A549 (cell line): ENCODE measurements around the gene HSD17B13.

Source experiments
- BHLHE40 ChIP-seq: IDR thresholded peaks from 2 replicates; pipeline ENCODE4 v1.6.1; 2012; ENCODE audit warnings: low read depth, low read length, inconsistent platforms
- CEBPB ChIP-seq, 2 experiments: fragments of >200 bp in 1 of 2; sonication (Bioruptor Twin) in 1 of 2; formaldehyde crosslinking in 1 of 2; IDR thresholded peaks; 2 replicates each; pipeline ENCODE4 v1.6.1; 2012 to 2016
- CTCF ChIP-seq: fragments of >200 bp; sonication (Bioruptor Twin); formaldehyde crosslinking; IDR thresholded peaks from 3 replicates; pipeline ENCODE4 v1.5.1; 2016
- GATA3 ChIP-seq: IDR thresholded peaks from 2 replicates; pipeline ENCODE4 v1.6.1; 2012; ENCODE audit warnings: borderline replicate concordance
- HDAC2 ChIP-seq: fragments of 200-600 bp; sonication (generic); IDR thresholded peaks from 2 replicates; pipeline ENCODE4 v1.6.1; 2016
- HMGXB4 ChIP-seq: fragments of 250-450 bp; sonication (Bioruptor Pico); IDR thresholded peaks from 2 replicates; pipeline ENCODE4 v1.5.0; 2021; ENCODE audit warnings: mild to moderate bottlenecking, moderate library complexity, borderline replicate concordance
- JUN ChIP-seq, 2 experiments: fragments of >200 bp; sonication (Bioruptor Twin); formaldehyde crosslinking; IDR thresholded peaks; 2 replicates in 1 of 2; 3 replicates in 1 of 2; pipeline ENCODE4 v1.6.1; 2016 to 2017
- MAX ChIP-seq: IDR thresholded peaks from 2 replicates; pipeline ENCODE4 v1.6.1; 2012
- POLR2A ChIP-seq: IDR thresholded peaks from 2 replicates; pipeline ENCODE4 v1.6.1; 2012; ENCODE audit warnings: mild to moderate bottlenecking, low read length
- RCOR1 ChIP-seq: fragments of 150-350 bp; IDR thresholded peaks from 2 replicates; pipeline ENCODE4 v1.6.1; 2014; ENCODE audit warnings: antibody characterized with exemption, low read length, low read depth
- REST ChIP-seq: fragments of 200-600 bp; sonication (generic); IDR thresholded peaks from 2 replicates; pipeline ENCODE4 v1.6.1; 2016; ENCODE audit warnings: antibody characterized with exemption, mild to moderate bottlenecking, moderate library complexity
- USF2 ChIP-seq: fragments of 450-650 bp; IDR thresholded peaks from 2 replicates; pipeline ENCODE4 v1.6.1; 2014; ENCODE audit warnings: antibody characterized with exemption
- ZFP36 ChIP-seq: fragments of 450-650 bp; IDR thresholded peaks from 2 replicates; pipeline ENCODE4 v1.6.1; 2014; ENCODE audit warnings: borderline replicate concordance; ENCODE audit not compliant: partially characterized antibody

- no peak for TF ChIP-seq MAX
- TF ChIP-seq HDAC2 = no peak
- TF ChIP-seq REST = no peak
- no peak for TF ChIP-seq CTCF
- TF ChIP-seq HMGXB4 (CRISPR knock-in tag) = no peak
- no peak for TF ChIP-seq CEBPB (IDR thresholded peaks at IDR 0.05)
- TF ChIP-seq RCOR1 = no peak
- TF ChIP-seq GATA3 = no peak
- no peak for TF ChIP-seq POLR2A
- no peak for TF ChIP-seq JUN (IDR thresholded peaks at IDR 0.05)
- no peak for TF ChIP-seq BHLHE40
- TF ChIP-seq USF2 = no peak
- no peak for TF ChIP-seq ZFP36
Measured at GRCh38 chr4:87339440-87339839, 16.8 kb upstream of the HSD17B13 start.
